HEK293 (cell line): ENCODE measurements around the gene PIK3CD.

Experiments used
- BCL6B ChIP-seq: fragments of 450-650 bp; formaldehyde crosslinking; IDR thresholded peaks from 2 replicates; pipeline ENCODE4 v1.5.1; 2017; ENCODE audit warnings: missing biosample characterization, missing genetic modification characterization
- PBX3 ChIP-seq: sonication (generic); formaldehyde crosslinking; IDR thresholded peaks from 2 replicates; pipeline ENCODE4 v1.8.1; 2022; ENCODE audit warnings: mild to moderate bottlenecking, moderate library complexity, missing genetic modification reagents
- TRIM28 ChIP-seq: IDR thresholded peaks from 2 replicates; pipeline ENCODE4 v1.6.1; 2011; ENCODE audit warnings: low read length, control low read depth, borderline replicate concordance
- YY1 ChIP-seq: fragments of 450-650 bp; formaldehyde crosslinking; IDR thresholded peaks from 2 replicates; pipeline ENCODE4 v1.5.1; 2018; ENCODE audit warnings: missing biosample characterization, missing genetic modification characterization
- ZBTB11 ChIP-seq: fragments of 450-650 bp; formaldehyde crosslinking; conservative IDR thresholded peaks from 2 replicates; pipeline ENCODE4 v1.5.1; 2016; ENCODE audit warnings: low read depth, missing biosample characterization, missing genetic modification characterization
- ZBTB7A ChIP-seq: fragments of 450-650 bp; formaldehyde crosslinking; IDR thresholded peaks from 2 replicates; pipeline ENCODE4 v1.5.1; 2016; ENCODE audit warnings: low read depth, missing biosample characterization, missing genetic modification characterization
- ZNF114 ChIP-seq: fragments of 450-650 bp; formaldehyde crosslinking; IDR thresholded peaks from 2 replicates; pipeline ENCODE4 v1.5.0; 2017; ENCODE audit warnings: missing biosample characterization, missing genetic modification characterization
- ZNF121 ChIP-seq: fragments of 450-650 bp; formaldehyde crosslinking; IDR thresholded peaks from 2 replicates; pipeline ENCODE4 v1.5.1; 2016; ENCODE audit warnings: missing biosample characterization, missing genetic modification characterization
- ZNF274 ChIP-seq, 2 experiments: fragments of 200-500 bp in 1 of 2; fragments of 450-650 bp in 1 of 2; sonication (Bioruptor generic) in 1 of 2; formaldehyde crosslinking in 1 of 2; IDR thresholded peaks; 2 replicates each; pipeline versions ENCODE4 v1.5.1 to v1.6.1; 2014 to 2016; ENCODE audit warnings: borderline replicate concordance in 1 of 2, inconsistent platforms in 1 of 2, low read length in 1 of 2, missing biosample characterization in 1 of 2, missing genetic modification characterization in 1 of 2
- ZNF670 ChIP-seq: fragments of 450-650 bp; formaldehyde crosslinking; IDR thresholded peaks from 2 replicates; pipeline ENCODE4 v1.5.1; 2016; ENCODE audit warnings: missing biosample characterization, missing genetic modification characterization, low read depth
- TF ChIP-seq, protein P1 (sequence below): fragments of 450-650 bp; formaldehyde crosslinking; IDR thresholded peaks from 2 replicates; pipeline ENCODE4 v1.5.1; 2016; ENCODE audit warnings: missing biosample characterization, missing genetic modification characterization
- TF ChIP-seq, protein P2 (sequence below): fragments of 450-650 bp; formaldehyde crosslinking; conservative IDR thresholded peaks from 2 replicates; pipeline ENCODE4 v1.5.1; 2016; ENCODE audit warnings: low read depth, missing biosample characterization, missing genetic modification characterization
- TF ChIP-seq, protein P3 (sequence below): fragments of 450-650 bp; formaldehyde crosslinking; IDR thresholded peaks from 2 replicates; pipeline ENCODE4 v1.5.1; 2016; ENCODE audit warnings: missing biosample characterization, missing genetic modification characterization, borderline replicate concordance

DNA sequence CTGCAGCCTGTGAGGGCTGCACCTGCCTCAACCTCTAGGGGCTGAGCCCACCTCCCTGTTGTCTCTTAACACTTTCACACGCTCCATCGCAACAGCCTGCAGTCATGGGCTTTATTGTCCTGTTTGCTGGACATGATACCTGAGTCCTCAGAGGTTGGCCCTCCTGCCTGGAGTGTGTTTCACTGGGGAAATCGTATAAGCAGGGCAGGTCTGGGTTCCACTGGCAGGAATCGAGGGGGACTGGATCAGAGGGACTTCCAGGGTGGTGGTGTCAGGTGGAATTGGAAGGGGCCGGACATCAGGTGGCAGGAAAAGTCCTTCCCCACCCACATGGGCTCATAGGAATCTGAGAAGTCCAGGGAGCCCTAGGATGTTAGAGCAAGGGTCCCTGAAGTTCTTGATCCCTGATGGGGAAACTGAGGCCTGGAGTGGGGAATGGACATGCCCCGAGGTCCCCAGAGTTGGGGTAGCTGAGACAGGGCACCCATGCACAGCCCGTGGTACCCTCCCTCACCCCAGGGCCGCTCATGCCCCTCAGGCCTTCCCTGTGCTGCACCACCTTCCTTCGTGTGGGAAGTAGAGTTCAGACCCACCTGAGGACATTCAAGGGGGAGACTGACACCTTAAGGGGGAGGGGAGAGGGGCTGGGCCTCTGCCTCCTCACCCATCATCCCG, 66.6 kb downstream of the PIK3CD start:
- TF ChIP-seq, protein P1, sequence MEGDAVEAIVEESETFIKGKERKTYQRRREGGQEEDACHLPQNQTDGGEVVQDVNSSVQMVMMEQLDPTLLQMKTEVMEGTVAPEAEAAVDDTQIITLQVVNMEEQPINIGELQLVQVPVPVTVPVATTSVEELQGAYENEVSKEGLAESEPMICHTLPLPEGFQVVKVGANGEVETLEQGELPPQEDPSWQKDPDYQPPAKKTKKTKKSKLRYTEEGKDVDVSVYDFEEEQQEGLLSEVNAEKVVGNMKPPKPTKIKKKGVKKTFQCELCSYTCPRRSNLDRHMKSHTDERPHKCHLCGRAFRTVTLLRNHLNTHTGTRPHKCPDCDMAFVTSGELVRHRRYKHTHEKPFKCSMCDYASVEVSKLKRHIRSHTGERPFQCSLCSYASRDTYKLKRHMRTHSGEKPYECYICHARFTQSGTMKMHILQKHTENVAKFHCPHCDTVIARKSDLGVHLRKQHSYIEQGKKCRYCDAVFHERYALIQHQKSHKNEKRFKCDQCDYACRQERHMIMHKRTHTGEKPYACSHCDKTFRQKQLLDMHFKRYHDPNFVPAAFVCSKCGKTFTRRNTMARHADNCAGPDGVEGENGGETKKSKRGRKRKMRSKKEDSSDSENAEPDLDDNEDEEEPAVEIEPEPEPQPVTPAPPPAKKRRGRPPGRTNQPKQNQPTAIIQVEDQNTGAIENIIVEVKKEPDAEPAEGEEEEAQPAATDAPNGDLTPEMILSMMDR (tag by site-specific recombination) = no peak
- TF ChIP-seq YY1 (tag by site-specific recombination) = no peak
- no peak for TF ChIP-seq ZNF670 (tag by site-specific recombination)
- TF ChIP-seq, protein P2, sequence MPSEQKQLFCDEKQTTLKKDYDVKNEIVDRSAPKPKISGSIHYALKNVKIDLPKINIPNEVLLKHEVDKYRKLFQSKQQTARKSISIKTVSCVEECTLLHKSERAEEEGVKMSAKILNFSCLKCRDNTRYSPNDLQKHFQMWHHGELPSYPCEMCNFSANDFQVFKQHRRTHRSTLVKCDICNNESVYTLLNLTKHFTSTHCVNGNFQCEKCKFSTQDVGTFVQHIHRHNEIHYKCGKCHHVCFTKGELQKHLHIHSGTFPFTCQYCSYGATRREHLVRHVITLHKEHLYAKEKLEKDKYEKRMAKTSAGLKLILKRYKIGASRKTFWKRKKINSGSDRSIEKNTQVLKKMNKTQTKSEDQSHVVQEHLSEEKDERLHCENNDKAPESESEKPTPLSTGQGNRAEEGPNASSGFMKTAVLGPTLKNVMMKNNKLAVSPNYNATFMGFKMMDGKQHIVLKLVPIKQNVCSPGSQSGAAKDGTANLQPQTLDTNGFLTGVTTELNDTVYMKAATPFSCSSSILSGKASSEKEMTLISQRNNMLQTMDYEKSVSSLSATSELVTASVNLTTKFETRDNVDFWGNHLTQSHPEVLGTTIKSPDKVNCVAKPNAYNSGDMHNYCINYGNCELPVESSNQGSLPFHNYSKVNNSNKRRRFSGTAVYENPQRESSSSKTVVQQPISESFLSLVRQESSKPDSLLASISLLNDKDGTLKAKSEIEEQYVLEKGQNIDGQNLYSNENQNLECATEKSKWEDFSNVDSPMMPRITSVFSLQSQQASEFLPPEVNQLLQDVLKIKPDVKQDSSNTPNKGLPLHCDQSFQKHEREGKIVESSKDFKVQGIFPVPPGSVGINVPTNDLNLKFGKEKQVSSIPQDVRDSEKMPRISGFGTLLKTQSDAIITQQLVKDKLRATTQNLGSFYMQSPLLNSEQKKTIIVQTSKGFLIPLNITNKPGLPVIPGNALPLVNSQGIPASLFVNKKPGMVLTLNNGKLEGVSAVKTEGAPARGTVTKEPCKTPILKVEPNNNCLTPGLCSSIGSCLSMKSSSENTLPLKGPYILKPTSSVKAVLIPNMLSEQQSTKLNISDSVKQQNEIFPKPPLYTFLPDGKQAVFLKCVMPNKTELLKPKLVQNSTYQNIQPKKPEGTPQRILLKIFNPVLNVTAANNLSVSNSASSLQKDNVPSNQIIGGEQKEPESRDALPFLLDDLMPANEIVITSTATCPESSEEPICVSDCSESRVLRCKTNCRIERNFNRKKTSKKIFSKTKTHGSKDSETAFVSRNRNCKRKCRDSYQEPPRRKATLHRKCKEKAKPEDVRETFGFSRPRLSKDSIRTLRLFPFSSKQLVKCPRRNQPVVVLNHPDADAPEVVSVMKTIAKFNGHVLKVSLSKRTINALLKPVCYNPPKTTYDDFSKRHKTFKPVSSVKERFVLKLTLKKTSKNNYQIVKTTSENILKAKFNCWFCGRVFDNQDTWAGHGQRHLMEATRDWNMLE (tag by site-specific recombination) = no peak
- TF ChIP-seq ZBTB7A (tag by site-specific recombination) = no peak
- TF ChIP-seq ZNF114 = no peak
- TF ChIP-seq ZNF121 (tag by site-specific recombination) = no peak
- TF ChIP-seq PBX3 = no peak
- no peak for TF ChIP-seq ZBTB11 (tag by site-specific recombination)
- no peak for TF ChIP-seq BCL6B (tag by site-specific recombination)
- TF ChIP-seq ZNF274 (IDR thresholded peaks at IDR 0.05; ENCODE audit: low read length) = no peak
- TF ChIP-seq ZNF274 (tag by site-specific recombination; IDR thresholded peaks at IDR 0.05; ENCODE audit: borderline replicate concordance) = no peak
- no peak for TF ChIP-seq TRIM28
- TF ChIP-seq, protein P3, sequence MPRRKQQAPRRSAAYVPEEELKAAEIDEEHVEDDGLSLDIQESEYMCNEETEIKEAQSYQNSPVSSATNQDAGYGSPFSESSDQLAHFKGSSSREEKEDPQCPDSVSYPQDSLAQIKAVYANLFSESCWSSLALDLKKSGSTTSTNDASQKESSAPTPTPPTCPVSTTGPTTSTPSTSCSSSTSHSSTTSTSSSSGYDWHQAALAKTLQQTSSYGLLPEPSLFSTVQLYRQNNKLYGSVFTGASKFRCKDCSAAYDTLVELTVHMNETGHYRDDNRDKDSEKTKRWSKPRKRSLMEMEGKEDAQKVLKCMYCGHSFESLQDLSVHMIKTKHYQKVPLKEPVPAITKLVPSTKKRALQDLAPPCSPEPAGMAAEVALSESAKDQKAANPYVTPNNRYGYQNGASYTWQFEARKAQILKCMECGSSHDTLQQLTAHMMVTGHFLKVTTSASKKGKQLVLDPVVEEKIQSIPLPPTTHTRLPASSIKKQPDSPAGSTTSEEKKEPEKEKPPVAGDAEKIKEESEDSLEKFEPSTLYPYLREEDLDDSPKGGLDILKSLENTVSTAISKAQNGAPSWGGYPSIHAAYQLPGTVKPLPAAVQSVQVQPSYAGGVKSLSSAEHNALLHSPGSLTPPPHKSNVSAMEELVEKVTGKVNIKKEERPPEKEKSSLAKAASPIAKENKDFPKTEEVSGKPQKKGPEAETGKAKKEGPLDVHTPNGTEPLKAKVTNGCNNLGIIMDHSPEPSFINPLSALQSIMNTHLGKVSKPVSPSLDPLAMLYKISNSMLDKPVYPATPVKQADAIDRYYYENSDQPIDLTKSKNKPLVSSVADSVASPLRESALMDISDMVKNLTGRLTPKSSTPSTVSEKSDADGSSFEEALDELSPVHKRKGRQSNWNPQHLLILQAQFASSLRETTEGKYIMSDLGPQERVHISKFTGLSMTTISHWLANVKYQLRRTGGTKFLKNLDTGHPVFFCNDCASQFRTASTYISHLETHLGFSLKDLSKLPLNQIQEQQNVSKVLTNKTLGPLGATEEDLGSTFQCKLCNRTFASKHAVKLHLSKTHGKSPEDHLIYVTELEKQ (tag by site-specific recombination) = no peak
